A549 (cell line): ENCODE measurements around the gene PXK. TPM values are rescaled to one million over a fixed set of nuclear protein-coding genes. Genes with fewer than 3 reads are reported as not detected.

Experiments
- ATAC-seq, 2 experiments: fragments of 200-7000 bp in 1 of 2; fragments of >200 bp in 1 of 2; cut with Nextera tagmentation in 1 of 2; cut with Tn5 transposase in 1 of 2; 3 replicates each; pipeline versions ENCODE4 v1.8.0 to v1.9.1; 2018 to 2020; ENCODE audit warnings: mild to moderate bottlenecking in 1 of 2, moderate library complexity in 1 of 2
- CTCF ChIA-PET: fragments of 300-600 bp; sonication (Branson Sonifier 250); formaldehyde crosslinking; extraction: SDS; loops from one replicate; lab custom pipeline; 2021; ENCODE audit warnings: antibody characterized with exemption, inconsistent platforms; lab: Yijun Ruan, JAX
- POLR2A ChIA-PET: fragments of 350-600 bp; formaldehyde crosslinking; extraction: SDS; loops from one replicate; lab custom pipeline; 2021; ENCODE audit warnings: antibody characterized with exemption, inconsistent platforms; lab: Yijun Ruan, JAX
- DNase-seq, 2 experiments: peaks; one replicate each; pipeline versions ENCODE4 v3.0.0 to v3.0.0-alpha.2; 2011 to 2016; ENCODE audit warnings: low read depth in 1 of 2, low spot score in 1 of 2
- FAIRE-seq: peaks from 2 replicates; lab custom pipeline; 2011; peaks lifted over from hg19 to GRCh38; lab: Jason Lieb, UNC
- H3K27ac ChIP-seq, 2 experiments: fragments of >200 bp; sonication (Bioruptor Twin); formaldehyde crosslinking; 3 replicates each; pipeline ENCODE4 v1.5.1; 2016 to 2017
- H3K4me1 ChIP-seq: fragments of >200 bp; sonication (Bioruptor Twin); formaldehyde crosslinking; 3 replicates; pipeline ENCODE4 v1.6.1; 2016
- H3K4me2 ChIP-seq: fragments of >200 bp; sonication (Bioruptor Twin); formaldehyde crosslinking; 3 replicates; pipeline ENCODE4 v1.6.1; 2016
- H3K4me3 ChIP-seq: fragments of >200 bp; sonication (Bioruptor Twin); formaldehyde crosslinking; 3 replicates; pipeline ENCODE4 v1.5.1; 2016
- H3K9me3 ChIP-seq: fragments of >200 bp; sonication (Bioruptor Twin); formaldehyde crosslinking; 3 replicates; pipeline ENCODE4 v1.6.1; 2016
- ATOH8 ChIP-seq: fragments of 250-450 bp; sonication (Bioruptor Pico); IDR thresholded peaks from 2 replicates; pipeline ENCODE4 v1.5.0; 2020; ENCODE audit warnings: low read depth, mild to moderate bottlenecking, moderate library complexity
- BCL3 ChIP-seq: fragments of >200 bp; sonication (Bioruptor Twin); formaldehyde crosslinking; IDR thresholded peaks from 3 replicates; pipeline ENCODE4 v1.6.1; 2016
- BHLHE40 ChIP-seq: IDR thresholded peaks from 2 replicates; pipeline ENCODE4 v1.6.1; 2012; ENCODE audit warnings: low read depth, low read length, inconsistent platforms
- CBX2 ChIP-seq: fragments of 200-600 bp; sonication (generic); IDR thresholded peaks from 2 replicates; pipeline ENCODE4 v1.6.1; 2016; ENCODE audit warnings: low read depth, mild to moderate bottlenecking, borderline replicate concordance
- CHD4 ChIP-seq: fragments of 200-600 bp; sonication (generic); IDR thresholded peaks from 2 replicates; pipeline ENCODE4 v1.6.1; 2016; ENCODE audit warnings: antibody characterized with exemption, mild to moderate bottlenecking, borderline replicate concordance
- EHF ChIP-seq: fragments of 250-450 bp; sonication (Bioruptor Pico); IDR thresholded peaks from 2 replicates; pipeline ENCODE4 v1.5.0; 2020; ENCODE audit warnings: mild to moderate bottlenecking
- ESRRA ChIP-seq: fragments of 150-350 bp; IDR thresholded peaks from 2 replicates; pipeline ENCODE4 v1.6.1; 2014; ENCODE audit warnings: mild to moderate bottlenecking, low read length, borderline replicate concordance
- FOSB ChIP-seq: fragments of 250-450 bp; sonication (Bioruptor Pico); IDR thresholded peaks from 2 replicates; pipeline ENCODE4 v1.5.0; 2020; ENCODE audit warnings: mild to moderate bottlenecking, moderate library complexity
- FOXS1 ChIP-seq: fragments of 250-450 bp; sonication (Bioruptor Pico); IDR thresholded peaks from 2 replicates; pipeline ENCODE4 v1.5.0; 2020; ENCODE audit warnings: mild to moderate bottlenecking, moderate library complexity
- GATA3 ChIP-seq: IDR thresholded peaks from 2 replicates; pipeline ENCODE4 v1.6.1; 2012; ENCODE audit warnings: borderline replicate concordance
- HDAC2 ChIP-seq: fragments of 200-600 bp; sonication (generic); IDR thresholded peaks from 2 replicates; pipeline ENCODE4 v1.6.1; 2016
- KDM1A ChIP-seq: fragments of 200-600 bp; sonication (generic); IDR thresholded peaks from 2 replicates; pipeline ENCODE4 v1.6.1; 2016; ENCODE audit warnings: low read depth, mild to moderate bottlenecking
- KDM5A ChIP-seq: fragments of 200-600 bp; sonication (generic); IDR thresholded peaks from 2 replicates; pipeline ENCODE4 v1.6.1; 2016; ENCODE audit warnings: antibody characterized with exemption, mild to moderate bottlenecking
- MAZ ChIP-seq: fragments of 150-350 bp; IDR thresholded peaks from 2 replicates; pipeline ENCODE4 v1.6.1; 2014; ENCODE audit warnings: antibody characterized with exemption, low read depth, low read length, borderline replicate concordance
- NPAS2 ChIP-seq: fragments of 250-450 bp; sonication (Bioruptor Pico); IDR thresholded peaks from 2 replicates; pipeline ENCODE4 v1.8.0; 2022; ENCODE audit warnings: mild to moderate bottlenecking, moderate library complexity, borderline replicate concordance
- NR3C1 ChIP-seq: fragments of >200 bp; sonication (Bioruptor Twin); formaldehyde crosslinking; IDR thresholded peaks from 3 replicates; pipeline ENCODE4 v1.6.1; 2017
- RNF2 ChIP-seq: fragments of 200-600 bp; sonication (generic); IDR thresholded peaks from 2 replicates; pipeline ENCODE4 v1.6.1; 2016; ENCODE audit warnings: low read depth, mild to moderate bottlenecking, antibody characterized with exemption, moderate library complexity, borderline replicate concordance
- SREBF2 ChIP-seq: fragments of 450-650 bp; IDR thresholded peaks from 2 replicates; pipeline ENCODE4 v1.6.1; 2014; ENCODE audit warnings: mild to moderate bottlenecking, moderate library complexity
- TFCP2L1 ChIP-seq: fragments of 250-450 bp; sonication (Bioruptor Pico); IDR thresholded peaks from 2 replicates; pipeline ENCODE4 v1.5.0; 2021; ENCODE audit warnings: mild to moderate bottlenecking
- USF2 ChIP-seq: fragments of 450-650 bp; IDR thresholded peaks from 2 replicates; pipeline ENCODE4 v1.6.1; 2014; ENCODE audit warnings: antibody characterized with exemption
- ZFP36 ChIP-seq: fragments of 450-650 bp; IDR thresholded peaks from 2 replicates; pipeline ENCODE4 v1.6.1; 2014; ENCODE audit warnings: borderline replicate concordance; ENCODE audit not compliant: partially characterized antibody
- ZSCAN20 ChIP-seq: fragments of 250-450 bp; sonication (Bioruptor Pico); IDR thresholded peaks from 2 replicates; pipeline ENCODE4 v1.8.0; 2022; ENCODE audit warnings: mild to moderate bottlenecking, moderate library complexity
- WGBS: methylation state at CpG from one replicate; pipeline ENCODE4 v1.1.6; 2017; ENCODE audit errors: missing lambda C conversion rate; 5-methylcytosine and 5-hydroxymethylcytosine counted together
- polyA plus RNA-seq, 4 experiments: library from polyadenylated mRNA; depleted of rRNA in 3 of 4; stranded (reverse); fragments of >200 nt; fragmentation: RNase III in 1 of 4; extraction: RNeasy Plus Mini Kit Qiagen cat#74134 plus additional on column Dnase treatment in 1 of 4; gene quantifications; 2 replicates in 3 of 4; 3 replicates in 1 of 4; pipeline ENCODE4 v1.2.3, GENCODE V29; 2011 to 2017

PXK gene
- polyA plus RNA-seq, 2 of the 4 experiments (the other 2 are of a cell fraction), result 4.4 to 10.5 TPM

- WGBS, result 69% methylated on average over 4 of the region's 4 CpGs
- no peak for FAIRE-seq
- H3K9me3 ChIP-seq, result no peaks in the 10 kb centered on the region
- no peak overlapping the region for H3K4me2 ChIP-seq
- H3K27ac ChIP-seq, result no peak overlapping the region
- no peak for ATAC-seq
- no peak overlapping the region for H3K4me3 ChIP-seq
- POLR2A ChIA-PET, result no interaction called here
- no peaks in the 10 kb centered on the region for H3K4me1 ChIP-seq
- no peak for TF ChIP-seq KDM1A
- no peak for TF ChIP-seq MAZ
- no peak for TF ChIP-seq RNF2
- CTCF ChIA-PET, result no interaction called here
- DNase-seq, result no peak
Measured at GRCh38 chr3:58441514-58442450, 109.1 kb downstream of the PXK start.

GRCh38 chr3:58452176-58452575, 119.5 kb downstream of the PXK start:
- ChIA-PET POLR2A (no interaction called here), CTCF (interaction anchor here (1.0 to 1.6 kb wide), 2 partner anchors 12 to 80 kb away, joined by 4 to 8 read pairs; no protein-coding TSS in a partner anchor)
- FAIRE-seq, result no peak

GRCh38 chr3:58459160-58459559, 126.5 kb downstream of the PXK start:
- FAIRE-seq, result no peak
- no peak overlapping the region for H3K27ac ChIP-seq
- CTCF ChIA-PET, result interaction anchor here (0.9 kb wide), 1 partner anchor 13 kb away, joined by 3 read pairs; no protein-coding TSS in a partner anchor
- TF ChIP-seq CBX2, result no peak
- TF ChIP-seq ZFP36, result no peak
- no peak for TF ChIP-seq ZSCAN20 (CRISPR knock-in tag)
- TF ChIP-seq CHD4, result no peak
- no peak for TF ChIP-seq NR3C1
- H3K9me3 ChIP-seq, result peaks cover 4% of the 10 kb centered on the region; the same call in 2 of the 3 replicates
- H3K4me3 ChIP-seq, result no peak overlapping the region
- POLR2A ChIA-PET, result no interaction called here
- 65% methylated on average over 4 of the region's 4 CpGs for WGBS
- DNase-seq, result no peak
- H3K4me2 ChIP-seq, result no peak overlapping the region
- ATAC-seq, result no peak
- peaks cover 13% of the 10 kb centered on the region; the same call in 2 of the 3 replicates for H3K4me1 ChIP-seq

More at GRCh38 chr3:58452176-58452575, 119.5 kb downstream of the PXK start:
- H3K27ac ChIP-seq, result no peak overlapping the region
- H3K4me1 ChIP-seq, result no peaks in the 10 kb centered on the region
- 10% methylated on average over 1 of the region's 1 CpG for WGBS
- H3K9me3 ChIP-seq, result peaks cover 11% of the 10 kb centered on the region
- H3K4me2 ChIP-seq, result no peak overlapping the region
- H3K4me3 ChIP-seq, result no peak overlapping the region
- TF ChIP-seq HDAC2 (no peak), SREBF2 (no peak), USF2 (no peak), ESRRA (no peak), CHD4 (no peak), BCL3 (no peak), TFCP2L1 (no peak), EHF (CRISPR knock-in tag) (no peak), KDM5A (no peak), NR3C1 (no peak), RNF2 (no peak), NPAS2 (CRISPR knock-in tag) (no peak), MAZ (no peak), GATA3 (no peak), ATOH8 (CRISPR knock-in tag) (no peak), FOXS1 (CRISPR knock-in tag) (no peak), BHLHE40 (no peak), FOSB (CRISPR knock-in tag) (no peak)
- TF ChIP-seq, all 56 proteins: peak for 0
- DNase-seq (no peak), ATAC-seq (no peak)
